Hepatic stellate cell (primary cell): ENCODE data around the gene RHOB.
A peak's percentile ranks its signal among the peaks of the same experiment; 100 is the strongest.

Source experiments
- DNase-seq: peaks from one replicate; pipeline ENCODE4 v3.0.0; 2011; ENCODE audit warnings: low spot score

RHOB gene

GRCh38 chr2:20438334-20439192, 8.3 kb upstream of the RHOB start:
- DNase-seq = peak; percentile 67

DNA sequence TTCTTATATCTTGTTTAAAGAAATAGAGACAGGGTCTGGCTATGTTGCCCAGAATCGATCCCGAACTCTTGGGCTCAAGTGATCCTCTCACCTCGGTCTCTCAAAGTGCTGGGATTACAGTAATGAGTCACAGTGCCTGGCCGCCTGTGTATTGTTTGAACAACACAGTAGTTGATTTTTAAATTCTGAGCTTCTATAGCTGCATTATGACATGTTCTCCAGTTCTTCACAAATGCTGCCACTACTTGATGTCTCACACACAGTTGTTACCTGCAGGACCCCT, 7.7 kb upstream of the RHOB start:
- DNase-seq = no peak

DNA sequence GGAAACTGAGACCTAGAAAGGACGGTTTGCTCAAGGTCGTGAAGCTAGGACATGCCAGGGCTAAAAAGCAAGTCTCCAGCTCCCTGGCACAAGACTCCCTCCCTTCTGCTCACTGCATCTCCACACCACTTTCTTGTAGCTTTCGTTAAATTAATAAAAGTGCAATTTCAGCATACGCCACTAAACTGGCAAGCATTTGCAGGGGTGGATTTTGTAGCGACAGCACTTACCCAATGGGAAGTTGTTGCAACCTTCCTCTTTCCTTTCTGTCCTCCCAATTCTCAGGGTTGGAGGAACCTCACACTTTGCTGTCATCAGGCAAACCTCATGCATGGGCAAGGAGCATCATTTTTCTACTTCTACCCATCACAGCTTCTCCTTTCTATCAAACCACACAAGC, 7.4 kb upstream of the RHOB start:
- no peak for DNase-seq

GRCh38 chr2:20440001-20440560, 6.8 kb upstream of the RHOB start:
- no peak for DNase-seq

GRCh38 chr2:20443276-20443920, 3.5 kb upstream of the RHOB start:
- DNase-seq = no peak

GRCh38 chr2:20444101-20444992, 2.5 kb upstream of the RHOB start:
- DNase-seq = peak; percentile 68

DNA sequence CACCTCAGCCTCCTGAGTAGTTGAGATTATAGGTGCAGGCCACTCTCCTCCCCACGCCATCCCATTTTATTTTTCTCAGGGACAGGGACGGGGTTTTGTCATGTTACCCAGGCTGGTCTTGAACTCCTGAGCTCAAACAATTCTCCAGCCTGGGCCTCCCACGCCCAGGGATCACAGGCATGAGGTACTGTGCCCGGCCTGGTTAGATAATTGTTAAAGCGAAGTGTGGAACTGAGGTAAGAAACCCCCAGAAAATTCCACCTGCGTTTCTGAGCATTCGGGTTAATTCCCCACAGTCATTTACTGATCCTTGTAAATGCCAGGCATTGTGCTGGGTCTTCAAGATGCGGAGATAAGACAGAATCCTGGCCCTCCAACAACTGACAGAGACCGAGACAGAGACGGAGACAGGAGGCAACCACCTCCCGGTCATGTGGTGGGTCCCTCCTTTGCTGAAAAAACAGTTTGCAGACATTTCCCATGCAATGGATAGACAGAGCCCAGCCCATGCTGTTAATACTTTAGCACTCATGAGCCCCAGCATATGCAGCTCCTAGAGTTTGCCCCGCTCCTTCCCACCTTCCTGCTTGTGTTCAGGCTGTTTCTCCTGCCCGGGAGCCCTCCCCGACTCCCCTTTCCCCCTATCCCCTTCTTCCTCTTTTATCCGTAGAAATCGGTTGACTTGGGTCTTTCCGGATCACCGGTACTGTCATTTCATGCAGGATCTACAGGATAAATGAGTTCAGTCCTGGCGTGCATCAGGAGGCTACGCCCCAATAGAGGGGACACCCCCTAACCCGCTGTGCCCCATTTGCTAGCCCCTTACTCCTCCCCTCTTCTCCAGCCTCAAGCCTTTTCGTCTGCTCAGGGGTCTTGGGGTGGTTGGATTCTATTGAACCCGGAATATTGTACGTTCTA, 1.6 kb upstream of the RHOB start:
- no peak for DNase-seq

DNA sequence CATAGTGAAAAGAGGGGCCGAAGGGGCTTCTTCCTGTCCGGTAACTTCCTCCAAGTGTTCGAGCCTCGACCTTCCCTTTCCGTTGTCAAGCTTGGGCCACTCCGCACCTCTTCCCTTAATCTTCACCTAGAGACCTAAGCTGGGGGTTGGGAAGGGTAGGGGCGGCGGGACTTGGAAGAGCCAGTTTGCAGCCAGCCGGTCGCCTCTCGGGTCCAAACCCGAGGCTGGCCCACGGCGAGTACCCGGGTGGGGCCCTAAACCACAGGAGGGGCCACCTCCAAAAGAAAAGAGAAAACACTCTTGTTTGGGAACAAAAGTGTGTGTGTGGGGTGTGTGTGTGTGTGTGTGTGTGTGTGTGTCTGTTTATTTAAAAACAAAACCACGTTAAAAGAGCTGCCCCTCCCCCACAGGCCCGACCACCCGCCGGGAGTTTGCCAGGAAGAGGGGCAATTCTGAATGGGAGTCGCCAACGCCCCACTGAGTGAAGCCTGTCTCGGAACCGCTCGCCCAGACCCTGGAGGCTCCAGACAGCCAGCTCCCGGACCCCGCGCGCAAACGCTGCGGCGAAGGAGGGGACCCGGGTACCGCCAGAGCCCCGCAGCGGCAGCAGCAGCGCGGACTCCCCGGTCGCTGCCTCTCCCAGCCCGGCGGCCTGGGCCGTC, 488 bp upstream of the RHOB start:
- DNase-seq = no peak

DNA sequence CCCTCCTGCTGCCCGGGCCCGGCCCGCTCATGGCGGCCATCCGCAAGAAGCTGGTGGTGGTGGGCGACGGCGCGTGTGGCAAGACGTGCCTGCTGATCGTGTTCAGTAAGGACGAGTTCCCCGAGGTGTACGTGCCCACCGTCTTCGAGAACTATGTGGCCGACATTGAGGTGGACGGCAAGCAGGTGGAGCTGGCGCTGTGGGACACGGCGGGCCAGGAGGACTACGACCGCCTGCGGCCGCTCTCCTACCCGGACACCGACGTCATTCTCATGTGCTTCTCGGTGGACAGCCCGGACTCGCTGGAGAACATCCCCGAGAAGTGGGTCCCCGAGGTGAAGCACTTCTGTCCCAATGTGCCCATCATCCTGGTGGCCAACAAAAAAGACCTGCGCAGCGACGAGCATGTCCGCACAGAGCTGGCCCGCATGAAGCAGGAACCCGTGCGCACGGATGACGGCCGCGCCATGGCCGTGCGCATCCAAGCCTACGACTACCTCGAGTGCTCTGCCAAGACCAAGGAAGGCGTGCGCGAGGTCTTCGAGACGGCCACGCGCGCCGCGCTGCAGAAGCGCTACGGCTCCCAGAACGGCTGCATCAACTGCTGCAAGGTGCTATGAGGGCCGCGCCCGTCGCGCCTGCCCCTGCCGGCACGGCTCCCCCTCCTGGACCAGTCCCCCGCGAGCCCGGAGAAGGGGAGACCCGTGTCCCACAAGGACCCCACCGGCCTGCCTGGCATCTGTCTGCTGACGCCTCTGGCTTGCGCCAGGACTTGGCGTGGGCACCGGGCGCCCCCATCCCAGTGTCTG, 767 bp downstream of the RHOB start:
- DNase-seq = no peak

DNA sequence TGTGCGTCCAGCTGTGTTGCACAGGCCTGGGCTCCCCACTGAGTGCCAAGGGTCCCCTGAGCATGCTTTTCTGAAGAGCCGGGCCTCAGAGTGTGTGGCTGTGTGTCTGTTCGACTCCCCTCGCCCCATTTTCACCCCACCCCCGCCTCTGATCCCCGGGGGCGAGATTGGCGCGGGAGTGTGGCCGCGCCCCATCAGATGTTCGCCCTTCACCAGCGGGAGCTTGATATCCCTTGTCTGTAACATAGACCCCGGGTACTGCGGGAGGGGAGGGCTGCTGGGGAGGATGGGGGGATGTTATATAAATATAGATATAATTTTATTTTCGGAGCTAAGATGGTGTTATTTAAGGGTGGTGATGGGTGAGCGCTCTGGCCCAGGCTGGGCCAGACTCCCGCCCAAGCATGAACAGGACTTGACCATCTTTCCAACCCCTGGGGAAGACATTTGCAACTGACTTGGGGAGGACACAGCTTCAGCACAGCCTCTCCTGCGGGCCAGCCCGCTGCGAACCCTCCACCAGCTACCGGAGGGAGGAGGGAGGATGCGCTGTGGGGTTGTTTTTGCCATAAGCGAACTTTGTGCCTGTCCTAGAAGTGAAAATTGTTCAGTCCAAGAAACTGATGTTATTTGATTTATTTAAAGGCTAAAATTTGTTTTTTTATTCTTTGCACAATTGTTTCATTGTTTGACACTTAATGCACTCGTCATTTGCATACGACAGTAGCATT, 1.5 kb downstream of the RHOB start:
- peak; percentile 26 for DNase-seq

DNA sequence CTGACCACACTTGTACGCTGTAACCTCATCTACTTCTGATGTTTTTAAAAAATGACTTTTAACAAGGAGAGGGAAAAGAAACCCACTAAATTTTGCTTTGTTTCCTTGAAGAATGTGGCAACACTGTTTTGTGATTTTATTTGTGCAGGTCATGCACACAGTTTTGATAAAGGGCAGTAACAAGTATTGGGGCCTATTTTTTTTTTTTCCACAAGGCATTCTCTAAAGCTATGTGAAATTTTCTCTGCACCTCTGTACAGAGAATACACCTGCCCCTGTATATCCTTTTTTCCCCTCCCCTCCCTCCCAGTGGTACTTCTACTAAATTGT, 2.1 kb downstream of the RHOB start:
- DNase-seq = no peak

DNA sequence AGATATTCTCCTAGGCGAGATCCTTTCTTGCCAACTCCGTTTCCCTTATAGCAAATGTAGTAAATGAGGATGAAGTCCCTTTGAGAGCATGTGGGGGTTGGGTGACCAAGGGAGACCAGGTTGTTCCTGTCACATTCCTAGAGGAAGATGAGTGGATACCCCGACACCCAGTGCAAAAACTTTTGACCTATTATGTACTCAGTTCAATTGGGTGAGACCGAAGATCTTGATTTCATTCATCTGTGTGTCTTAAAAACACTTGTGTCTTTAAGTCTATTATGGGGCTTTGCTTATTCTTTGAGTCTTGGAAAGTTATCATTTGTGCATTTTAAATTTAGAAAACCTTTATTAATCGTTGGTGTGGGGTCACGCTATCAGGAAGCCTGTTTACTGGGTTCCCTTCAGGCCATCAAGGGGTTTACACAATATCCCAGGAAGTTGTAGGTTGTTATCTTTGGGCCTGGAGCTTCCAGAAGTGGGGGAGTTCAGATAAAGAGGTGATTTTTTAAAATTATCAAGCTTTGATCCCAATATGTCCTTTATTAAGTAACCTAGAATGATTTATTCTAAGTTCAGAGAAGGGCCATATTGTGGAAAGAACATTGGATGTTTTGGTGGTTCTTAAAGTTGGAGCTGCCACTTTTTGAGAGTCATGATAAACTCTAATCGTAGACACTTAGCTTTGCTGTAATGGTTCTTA, 2.8 kb downstream of the RHOB start:
- no peak for DNase-seq

- DNase-seq = peak; percentile 60
These were observed 3.5 kb downstream of the RHOB start for GRCh38 chr2:20450201-20450999.

GRCh38 chr2:20451000-20451290, 4.1 kb downstream of the RHOB start:
- no peak for DNase-seq

DNA sequence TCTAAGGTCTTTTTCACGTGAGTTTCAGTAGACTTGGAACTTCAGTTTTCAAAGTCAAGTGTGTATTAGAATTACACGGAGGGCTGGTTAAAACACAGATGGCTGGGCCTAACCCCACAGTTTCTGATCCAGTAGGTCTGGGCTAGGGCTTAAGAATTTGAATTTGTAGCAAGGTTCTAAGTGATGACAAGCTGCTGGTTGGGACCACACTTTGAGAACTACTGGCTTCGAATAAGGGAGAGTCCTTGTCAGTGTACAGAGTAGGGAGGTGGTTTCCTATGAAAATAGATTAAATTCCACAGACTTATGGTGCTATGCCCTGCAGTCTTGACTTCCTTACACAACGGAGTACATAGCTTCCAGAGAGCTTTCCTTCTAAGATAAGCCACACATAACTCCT, 4.5 kb downstream of the RHOB start:
- peak; percentile 17 for DNase-seq

- no peak for DNase-seq
These were observed 5.1 kb downstream of the RHOB start for GRCh38 chr2:20451761-20452499.

- peak; percentile 23 for DNase-seq
These were observed 5.7 kb downstream of the RHOB start for GRCh38 chr2:20452551-20452950.

DNA sequence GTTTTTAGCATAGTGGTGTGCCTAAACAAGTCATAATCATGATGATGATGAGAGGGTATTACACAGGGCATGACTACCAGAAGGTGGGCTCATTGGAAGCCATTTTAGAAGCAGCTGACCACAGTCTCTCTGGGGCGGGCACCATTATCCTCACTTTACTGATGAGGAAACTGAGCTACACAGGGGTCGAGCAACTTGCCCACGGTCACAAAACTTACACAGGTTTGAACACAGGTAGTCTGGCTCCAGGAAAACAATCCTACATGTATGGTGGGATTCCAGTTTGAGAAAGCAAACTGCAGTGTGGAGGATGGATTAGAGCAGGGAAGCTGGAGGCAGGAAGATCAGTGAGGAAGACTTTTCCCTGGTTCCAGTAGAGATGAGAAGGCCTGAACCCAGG, 6.2 kb downstream of the RHOB start:
- DNase-seq = no peak
